NCI-H1105 treated with DMSO at 0.1 percent for 48 hours (cell line): ENCODE results near the gene CALR.
"Not testable (repeated sequence)": the region's sequence is repeated elsewhere in the genome, so short reads cannot be mapped to it uniquely, and the experiment has no call there.

Experiments
- DNase-seq: peaks from one replicate; lab custom pipeline; 2025; lab: John Stamatoyannopoulos, UW

Gene CALR

GRCh38 chr19:12952488-12953137 is 14.2 kb downstream of the CALR start:
- DNase-seq, result no peak

GRCh38 chr19:12953138-12953798 is 14.9 kb downstream of the CALR start:
- no peak for DNase-seq

GRCh38 chr19:12953799-12954611 is 15.6 kb downstream of the CALR start:
- no peak for DNase-seq

GRCh38 chr19:12954612-12954962 is 16.2 kb downstream of the CALR start:
- DNase-seq, result no peak

- not testable (repeated sequence) for DNase-seq
Observed at GRCh38 chr19:12955575-12955974, 17.2 kb downstream of the CALR start.

- no peak for DNase-seq
Observed at GRCh38 chr19:12955996-12956395, 17.6 kb downstream of the CALR start.

- peak; percentile 71 for DNase-seq
Observed at GRCh38 chr19:12956446-12957388, 18.3 kb downstream of the CALR start, which contains the start of gene GADD45GIP1. TSS of gene GADD45GIP1 (minus strand) at chr19:12957223. CDS start at chr19:12957212, 11 bp downstream.

- not testable (repeated sequence) for DNase-seq
Observed at GRCh38 chr19:12957389-12957952, 19.1 kb downstream of the CALR start.

GRCh38 chr19:12959481-12959880 is 21.1 kb downstream of the CALR start:
- DNase-seq, result no peak

GRCh38 chr19:12965017-12965811 is 26.8 kb downstream of the CALR start:
- DNase-seq, result peak; percentile 77

GRCh38 chr19:12965812-12966135 is 27.4 kb downstream of the CALR start:
- DNase-seq, result no peak

GRCh38 chr19:12967907-12968306 is 29.5 kb downstream of the CALR start:
- no peak for DNase-seq

GRCh38 chr19:12969292-12969988 is 31.0 kb downstream of the CALR start, which contains the start of gene DAND5:
TSS of gene DAND5 (plus strand) at chr19:12969576. CDS start at chr19:12969661, 85 bp downstream.
- no peak for DNase-seq

GRCh38 chr19:12970070-12970820 is 31.8 kb downstream of the CALR start:
- no peak for DNase-seq

- DNase-seq, result no peak
Observed at GRCh38 chr19:12973236-12973635, 34.8 kb downstream of the CALR start.

GRCh38 chr19:12974301-12975220 is 36.2 kb downstream of the CALR start:
- no peak for DNase-seq

GRCh38 chr19:12975221-12975741 is 36.9 kb downstream of the CALR start:
- no peak for DNase-seq

GRCh38 chr19:12976109-12976508 is 37.7 kb downstream of the CALR start:
- DNase-seq, result not testable (repeated sequence)
